ENCODE measurements around the gene FAM156B. TPM values are rescaled to one million over a fixed set of nuclear protein-coding genes. Genes with fewer than 3 reads are reported as not detected.

FAM156B gene
- total and polyA plus RNA-seq, 9 of the 15 experiments (the other 6 are each of a cell fraction or from before 2014, with no cell fraction given): 0.24 to 32.2 (median 14.2) TPM

DNA sequence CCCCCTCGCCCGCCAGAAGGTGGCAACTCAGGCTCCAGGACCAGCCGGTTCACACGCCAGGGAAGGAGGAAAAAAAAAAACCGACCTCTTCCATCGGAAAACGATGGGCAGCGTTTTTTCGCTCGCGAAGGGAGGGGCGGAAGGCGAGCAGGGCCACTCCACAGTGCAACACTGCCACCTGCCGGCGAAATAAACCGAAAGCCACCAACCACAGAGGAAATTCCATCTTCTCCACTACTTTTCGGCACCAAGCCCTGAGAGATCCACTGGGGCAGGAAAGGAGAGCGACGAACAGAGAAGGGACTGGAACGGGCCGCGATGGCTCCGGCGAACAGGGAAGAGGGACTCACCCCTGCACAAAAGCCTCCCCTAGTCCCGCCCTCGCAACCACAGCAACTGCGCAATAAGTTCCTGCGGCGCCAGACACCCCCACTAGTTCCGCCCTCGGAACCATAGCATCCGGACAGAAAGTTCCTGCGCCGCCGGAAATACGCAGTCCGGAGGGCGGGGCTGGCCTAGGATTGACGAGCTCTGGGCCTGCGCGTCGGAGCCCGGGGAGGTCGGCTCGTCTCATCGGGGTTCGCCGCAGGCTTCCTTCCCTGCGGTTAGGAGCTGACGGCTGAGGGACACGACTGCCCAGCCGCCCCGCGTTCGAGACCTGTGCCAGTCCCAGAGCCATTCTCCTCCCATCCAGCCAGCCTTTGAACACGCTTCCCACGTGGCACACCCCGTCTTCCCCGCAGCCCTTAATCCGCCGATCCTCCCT lies 37.8 kb downstream of the FAM156B start (continued):
- TF ChIP-seq LCOR (CRISPR knock-in tag; IDR thresholded peaks at IDR 0.05): peak; percentile 82
- TF ChIP-seq ILF3 (IDR thresholded peaks at IDR 0.05; ENCODE audit: borderline replicate concordance): no peak
- no peak for TF ChIP-seq NCOA2 (IDR thresholded peaks at IDR 0.05; ENCODE audit: partially characterized antibody in 2 of 2)
- TF ChIP-seq CBFB (CRISPR knock-in tag; IDR thresholded peaks at IDR 0.05): no peak
- TF ChIP-seq FOXA3 (CRISPR knock-in tag; conservative IDR thresholded peaks at IDR 0.05 in 1 of 2, IDR thresholded peaks at IDR 0.05 in 1 of 2): no peak
- TF ChIP-seq ELF1 (tag; IDR thresholded peaks at IDR 0.05): peak; percentile 60; the same call in 1 of the 2 replicates
- 0 out of 2 replicates have a peak, but pooled peaks have one; percentile 28 for TF ChIP-seq NCOA1 (IDR thresholded peaks at IDR 0.05; ENCODE audit: low read depth)
- TF ChIP-seq, protein P1, sequence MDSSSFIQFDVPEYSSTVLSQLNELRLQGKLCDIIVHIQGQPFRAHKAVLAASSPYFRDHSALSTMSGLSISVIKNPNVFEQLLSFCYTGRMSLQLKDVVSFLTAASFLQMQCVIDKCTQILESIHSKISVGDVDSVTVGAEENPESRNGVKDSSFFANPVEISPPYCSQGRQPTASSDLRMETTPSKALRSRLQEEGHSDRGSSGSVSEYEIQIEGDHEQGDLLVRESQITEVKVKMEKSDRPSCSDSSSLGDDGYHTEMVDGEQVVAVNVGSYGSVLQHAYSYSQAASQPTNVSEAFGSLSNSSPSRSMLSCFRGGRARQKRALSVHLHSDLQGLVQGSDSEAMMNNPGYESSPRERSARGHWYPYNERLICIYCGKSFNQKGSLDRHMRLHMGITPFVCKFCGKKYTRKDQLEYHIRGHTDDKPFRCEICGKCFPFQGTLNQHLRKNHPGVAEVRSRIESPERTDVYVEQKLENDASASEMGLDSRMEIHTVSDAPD (CRISPR knock-in tag; IDR thresholded peaks at IDR 0.05): no peak
- no peak for TF ChIP-seq TEAD2 (tag; IDR thresholded peaks at IDR 0.05)
- 0 out of 2 replicates have a peak, but pooled peaks have one; percentile 64 for TF ChIP-seq PREB (CRISPR knock-in tag; IDR thresholded peaks at IDR 0.05)
- no peak for TF ChIP-seq BRF1 (IDR thresholded peaks at IDR 0.05; ENCODE audit: borderline replicate concordance, extremely low read depth, insufficient read length)
- TF ChIP-seq ZBTB17 (CRISPR knock-in tag; IDR thresholded peaks at IDR 0.05): peak; percentile 86
- no peak for TF ChIP-seq HNRNPL (IDR thresholded peaks at IDR 0.05; ENCODE audit: low read depth, low read length)
- TF ChIP-seq TBL1XR1 (IDR thresholded peaks at IDR 0.05; ENCODE audit: low read length in 2 of 2): peak in 1 of 2 experiments; percentile 68; a peak in 2 of 4 replicates
- TF ChIP-seq FOXJ2 (tag; IDR thresholded peaks at IDR 0.05): peak; percentile 72; the same call in 1 of the 2 replicates
- no peak for TF ChIP-seq CBX1 (IDR thresholded peaks at IDR 0.05; ENCODE audit: low read depth)
- TF ChIP-seq RBFOX2 (IDR thresholded peaks at IDR 0.05; ENCODE audit: low read depth, low read length): peak; percentile 87
- no peak for TF ChIP-seq ARID4B (CRISPR knock-in tag; IDR thresholded peaks at IDR 0.05)
- TF ChIP-seq EP400 (IDR thresholded peaks at IDR 0.05): peak; percentile 70
- 0 out of 2 replicates have a peak, but pooled peaks have one; percentile 3 for TF ChIP-seq CBFA2T3 (IDR thresholded peaks at IDR 0.05)
- TF ChIP-seq KLF1 (tag; IDR thresholded peaks at IDR 0.05): no peak
- TF ChIP-seq HDAC3 (IDR thresholded peaks at IDR 0.05; ENCODE audit: borderline replicate concordance, partially characterized antibody): peak; percentile 65
